UCSD-AML1 (cell line): ENCODE results near the gene TIGD1.
"Not testable (repeated sequence)": the region's sequence is repeated elsewhere in the genome, so short reads cannot be mapped to it uniquely, and the experiment has no call there.

ENCODE experiments used
- DNase-seq: peaks from one replicate; lab custom pipeline; 2025; ENCODE audit not compliant: unreplicated experiment; lab: John Stamatoyannopoulos, UW

Gene TIGD1

GRCh38 chr2:232571026-232571474, 20.7 kb upstream of the TIGD1 start:
- no peak for DNase-seq

GRCh38 chr2:232570481-232570880, 20.1 kb upstream of the TIGD1 start:
- not testable (repeated sequence) for DNase-seq

- DNase-seq = no peak
These were observed 19.2 kb upstream of the TIGD1 start for GRCh38 chr2:232569541-232569940.

GRCh38 chr2:232568161-232568560, 17.8 kb upstream of the TIGD1 start:
- DNase-seq = no peak

- DNase-seq = no peak
These were observed 17.4 kb upstream of the TIGD1 start for GRCh38 chr2:232567721-232568120.

GRCh38 chr2:232563580-232563979, 13.2 kb upstream of the TIGD1 start:
- no peak for DNase-seq

- no peak for DNase-seq
These were observed 12.3 kb upstream of the TIGD1 start for GRCh38 chr2:232562515-232563151.

- no peak for DNase-seq
These were observed 6.1 kb upstream of the TIGD1 start for GRCh38 chr2:232556426-232556825.

- no peak for DNase-seq
These were observed 1.4 kb upstream of the TIGD1 start for GRCh38 chr2:232551776-232552175.

GRCh38 chr2:232551250-232551638, 887 bp upstream of the TIGD1 start:
- DNase-seq = no peak

GRCh38 chr2:232549655-232550353, 553 bp downstream of the TIGD1 start:
- DNase-seq = no peak

GRCh38 chr2:232547991-232548390, 2.4 kb downstream of the TIGD1 start:
- no peak for DNase-seq

- no peak for DNase-seq
These were observed 4.6 kb downstream of the TIGD1 start for GRCh38 chr2:232545511-232546375.

GRCh38 chr2:232544674-232545073, 5.7 kb downstream of the TIGD1 start:
- DNase-seq = no peak

GRCh38 chr2:232543928-232544631, 6.3 kb downstream of the TIGD1 start:
- DNase-seq = no peak

- DNase-seq = no peak
These were observed 6.9 kb downstream of the TIGD1 start for GRCh38 chr2:232543491-232543890.

- DNase-seq = no peak
These were observed 7.5 kb downstream of the TIGD1 start for GRCh38 chr2:232542715-232543467.

- DNase-seq = no peak
These were observed 8.2 kb downstream of the TIGD1 start for GRCh38 chr2:232541961-232542714.

- peak; percentile 27 for DNase-seq
These were observed 9.0 kb downstream of the TIGD1 start for GRCh38 chr2:232541195-232541960.
